Gastroesophageal sphincter (tissue), 4 donors: ENCODE results near the gene CHRM1. TPM values are rescaled to one million over a fixed set of nuclear protein-coding genes. Genes with fewer than 3 reads are reported as not detected.

Experiments used
- ATAC-seq: fragments of 150-250 bp; one replicate; pipeline ENCODE4 v1.9.1; 2016; ENCODE audit warnings: mild to moderate bottlenecking, moderate library complexity
- H3K27ac ChIP-seq, 4 donors: fragments of 200-600 bp; sonication (generic) in 3 of 4; 1 replicate in 3 of 4; 2 replicates in 1 of 4; pipeline ENCODE4 v1.5.1; 2016 to 2019
- H3K27me3 ChIP-seq: fragments of 200-600 bp; sonication (generic); one replicate; pipeline ENCODE4 v1.5.1; 2019
- H3K36me3 ChIP-seq, 2 donors: fragments of 200-600 bp; sonication (generic); one replicate each; pipeline ENCODE4 v1.5.1; 2019; ENCODE audit warnings: control low read depth in 1 of 2
- H3K4me1 ChIP-seq, 3 donors: fragments of 200-600 bp; sonication (generic); 1 replicate in 2 of 3; 2 replicates in 1 of 3; pipeline ENCODE4 v1.5.1; 2016 to 2019; ENCODE audit warnings: control low read depth in 2 of 3
- H3K4me3 ChIP-seq, 2 donors: fragments of 200-600 bp; sonication (generic); one replicate each; pipeline ENCODE4 v1.5.1; 2019; ENCODE audit warnings: mild to moderate bottlenecking in 1 of 2, moderate library complexity in 1 of 2
- H3K9me3 ChIP-seq, 3 donors: fragments of 200-600 bp; sonication (generic); one replicate each; pipeline ENCODE4 v1.5.1; 2017 to 2019; ENCODE audit warnings: control low read depth in 2 of 3
- EP300 ChIP-seq: sonication (generic); formaldehyde crosslinking; IDR thresholded peaks from one replicate; pipeline ENCODE4 v1.6.1; 2017; ENCODE audit warnings: antibody characterized with exemption, mild to moderate bottlenecking
- POLR2A ChIP-seq, 2 donors: fragments of 450-650 bp; IDR thresholded peaks; one replicate each; pipeline ENCODE4 v1.6.1; 2017; ENCODE audit warnings: antibody characterized with exemption in 2 of 2, mild to moderate bottlenecking in 2 of 2, moderate library complexity in 1 of 2
- POLR2AphosphoS5 ChIP-seq: sonication (generic); formaldehyde crosslinking; IDR thresholded peaks from one replicate; pipeline ENCODE4 v1.6.1; 2017; ENCODE audit warnings: antibody characterized with exemption
- WGBS, 2 donors: methylation state at CpG; one replicate each; pipeline ENCODE4 v1.1.5; 2018; ENCODE audit warnings: low coverage in 1 of 2; 5-methylcytosine and 5-hydroxymethylcytosine counted together
- total RNA-seq, 4 donors: library from RNA; depleted of rRNA; stranded (reverse); fragments of >200 nt; gene quantifications; one replicate each; pipeline ENCODE4 v1.1.0, GENCODE V29; 2016
- TF ChIP-seq, protein P1 (sequence below), 4 experiments: fragments of 200-600 bp in 2 of 4; fragments of 450-650 bp in 2 of 4; sonication (generic) in 1 of 4; IDR thresholded peaks; one replicate each; pipeline ENCODE4 v1.5.1; 2017 to 2019; ENCODE audit warnings: antibody characterized with exemption in 4 of 4, mild to moderate bottlenecking in 2 of 4, moderate library complexity in 2 of 4

CHRM1 gene
- total RNA-seq, 4 donors from 2014 or later = 0.16 to 0.89 (median 0.27) TPM; not detected in 1

GRCh38 chr11:62911137-62912130, 9.7 kb downstream of the CHRM1 start:
- Histone ChIP-seq H3K27ac (no peak overlapping the region), H3K4me3 (no peak overlapping the region), H3K4me1 (peaks cover 0 to 15% (median 6%) of the 10 kb centered on the region in 3 donors), H3K27me3 (no peaks in the 10 kb centered on the region), H3K9me3 (no peaks in the 10 kb centered on the region), H3K36me3 (no peaks in the 10 kb centered on the region)
- no peak for ATAC-seq
- WGBS, 2 donors = 77 to 88% methylated on average over 11 to 13 of the region's 14 CpGs
- TF ChIP-seq POLR2AphosphoS5 (no peak), POLR2A (IDR thresholded peaks at IDR 0.05) (no peak), EP300 (no peak)
- TF ChIP-seq, protein P1, sequence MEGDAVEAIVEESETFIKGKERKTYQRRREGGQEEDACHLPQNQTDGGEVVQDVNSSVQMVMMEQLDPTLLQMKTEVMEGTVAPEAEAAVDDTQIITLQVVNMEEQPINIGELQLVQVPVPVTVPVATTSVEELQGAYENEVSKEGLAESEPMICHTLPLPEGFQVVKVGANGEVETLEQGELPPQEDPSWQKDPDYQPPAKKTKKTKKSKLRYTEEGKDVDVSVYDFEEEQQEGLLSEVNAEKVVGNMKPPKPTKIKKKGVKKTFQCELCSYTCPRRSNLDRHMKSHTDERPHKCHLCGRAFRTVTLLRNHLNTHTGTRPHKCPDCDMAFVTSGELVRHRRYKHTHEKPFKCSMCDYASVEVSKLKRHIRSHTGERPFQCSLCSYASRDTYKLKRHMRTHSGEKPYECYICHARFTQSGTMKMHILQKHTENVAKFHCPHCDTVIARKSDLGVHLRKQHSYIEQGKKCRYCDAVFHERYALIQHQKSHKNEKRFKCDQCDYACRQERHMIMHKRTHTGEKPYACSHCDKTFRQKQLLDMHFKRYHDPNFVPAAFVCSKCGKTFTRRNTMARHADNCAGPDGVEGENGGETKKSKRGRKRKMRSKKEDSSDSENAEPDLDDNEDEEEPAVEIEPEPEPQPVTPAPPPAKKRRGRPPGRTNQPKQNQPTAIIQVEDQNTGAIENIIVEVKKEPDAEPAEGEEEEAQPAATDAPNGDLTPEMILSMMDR (IDR thresholded peaks at IDR 0.05) = no peak

DNA sequence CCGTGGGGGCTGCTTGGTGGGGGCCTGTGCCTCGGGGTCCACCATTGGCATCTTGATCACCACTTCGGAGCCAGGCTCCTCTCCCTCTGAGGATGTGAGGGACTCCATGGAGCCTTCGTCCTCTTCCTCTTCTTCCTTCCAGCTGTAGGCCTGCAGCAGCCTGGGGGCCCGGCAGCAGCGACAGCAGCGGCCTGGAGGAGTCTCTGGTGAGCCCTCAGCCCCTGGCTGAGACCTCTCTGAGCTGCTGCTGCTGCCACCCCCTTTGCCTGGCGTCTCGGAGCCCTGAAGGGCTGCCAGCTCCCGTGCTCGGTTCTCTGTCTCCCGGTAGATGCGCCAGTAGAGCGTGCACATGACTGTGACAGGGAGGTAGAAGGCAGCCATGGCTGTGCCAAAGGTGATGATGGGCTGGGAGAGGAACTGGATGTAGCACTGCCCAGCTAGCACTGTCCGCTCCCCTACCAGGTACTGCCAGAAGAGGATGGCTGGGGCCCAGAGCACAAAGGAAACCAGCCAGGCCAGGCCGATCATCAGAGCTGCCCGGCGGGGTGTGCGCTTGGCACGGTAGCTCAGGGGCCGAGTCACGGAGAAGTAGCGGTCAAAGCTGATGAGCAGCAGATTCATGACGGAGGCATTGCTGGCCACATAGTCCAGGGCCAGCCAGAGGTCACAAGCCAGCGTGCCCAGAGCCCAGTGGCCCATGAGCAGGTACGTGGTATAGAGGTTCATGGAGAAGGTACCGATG, 10.9 kb downstream of the CHRM1 start:
- no peaks in the 10 kb centered on the region for H3K9me3 ChIP-seq
- H3K27me3 ChIP-seq = no peaks in the 10 kb centered on the region
- ATAC-seq = no peak
- no peak overlapping the region for H3K27ac ChIP-seq
- no peak overlapping the region for H3K4me3 ChIP-seq
- no peaks in the 10 kb centered on the region for H3K36me3 ChIP-seq
- H3K4me1 ChIP-seq = peaks cover 0 to 24% (median 6%) of the 10 kb centered on the region in 3 donors
- WGBS, 2 donors = 94% methylated on average over 13 of the region's 27 CpGs; no CpG with 5 or more reads in 1 of the 2 donors
- TF ChIP-seq POLR2A (IDR thresholded peaks at IDR 0.05) = no peak
- TF ChIP-seq POLR2AphosphoS5 = no peak
- TF ChIP-seq, protein P1 (IDR thresholded peaks at IDR 0.05) = no peak
- TF ChIP-seq EP300 = no peak

- WGBS, 2 donors = 23 to 77% methylated on average over 4 to 6 of the region's 24 CpGs
- Histone ChIP-seq H3K27ac (peak overlapping the region in 3 of 4 donors; percentile 37 to 43 (median 37)), H3K4me1 (peaks cover 0 to 24% (median 6%) of the 10 kb centered on the region in 3 donors), H3K36me3 (no peaks in the 10 kb centered on the region), H3K27me3 (no peaks in the 10 kb centered on the region), H3K9me3 (no peaks in the 10 kb centered on the region), H3K4me3 (no peak overlapping the region)
- TF ChIP-seq POLR2A (IDR thresholded peaks at IDR 0.05) = no peak
- no peak for TF ChIP-seq EP300
- TF ChIP-seq, protein P1 (IDR thresholded peaks at IDR 0.05) = peak in 3 of 4 experiments; percentile 40 to 59 (median 42)
- peak; percentile 60 for ATAC-seq
Measured at GRCh38 chr11:62909107-62909894, 11.9 kb downstream of the CHRM1 start.

- H3K9me3 ChIP-seq = no peaks in the 10 kb centered on the region
- H3K27me3 ChIP-seq = no peaks in the 10 kb centered on the region
- no peak overlapping the region for H3K4me3 ChIP-seq
- no peaks in the 10 kb centered on the region for H3K36me3 ChIP-seq
- peak overlapping the region in 1 of 4 donors; percentile 18 for H3K27ac ChIP-seq
- peaks cover 0 to 24% (median 6%) of the 10 kb centered on the region in 3 donors for H3K4me1 ChIP-seq
- no peak for ATAC-seq
- WGBS, 2 donors = 100% methylated on average over 1 of the region's 9 CpGs; no CpG with 5 or more reads in 1 of the 2 donors
- no peak for TF ChIP-seq EP300
- no peak for TF ChIP-seq POLR2A (IDR thresholded peaks at IDR 0.05)
- no peak for TF ChIP-seq POLR2AphosphoS5
- TF ChIP-seq, protein P1 (IDR thresholded peaks at IDR 0.05) = no peak
Measured at GRCh38 chr11:62908468-62909072, 12.6 kb downstream of the CHRM1 start.
